VCaP (cell line): Measurements from ENCODE around the gene RPL3.
"Not testable (repeated sequence)": the region's sequence is repeated elsewhere in the genome, so short reads cannot be mapped to it uniquely, and the experiment has no call there.

Experiments used
- H3K27ac ChIP-seq: fragments of 450-650 bp; 2 replicates; pipeline ENCODE4 v1.5.1; 2017
- CTCF ChIP-seq: fragments of 450-650 bp; conservative IDR thresholded peaks from 2 replicates; pipeline ENCODE4 v1.5.1; 2017; ENCODE audit warnings: mild to moderate bottlenecking, moderate library complexity

Gene RPL3

GRCh38 chr22:39349967-39350726, 30.7 kb upstream of the RPL3 start, which contains the start of gene SYNGR1:
Gene SYNGR1, plus strand, starts transcription at chr22:39349991. Its CDS starts 20 bp downstream, at chr22:39350011.
- H3K27ac ChIP-seq, result peak within 1 kb of the TSS; percentile 61; the same call in 1 of the 2 replicates
- TF ChIP-seq CTCF, result 0 out of 2 replicates have a peak, but pooled peaks have one; percentile 9

GRCh38 chr22:39349506-39349966, 30.1 kb upstream of the RPL3 start:
- peak; percentile 37 for TF ChIP-seq CTCF
- H3K27ac ChIP-seq, result peak overlapping the region; percentile 61; the same call in 1 of the 2 replicates

GRCh38 chr22:39348909-39349505, 29.6 kb upstream of the RPL3 start:
- no peak for TF ChIP-seq CTCF

GRCh38 chr22:39345231-39345630, 25.8 kb upstream of the RPL3 start:
- no peak for TF ChIP-seq CTCF

More at GRCh38 chr22:39348909-39349505, 29.6 kb upstream of the RPL3 start:
- peak overlapping the region; percentile 61; the same call in 1 of the 2 replicates for H3K27ac ChIP-seq

GRCh38 chr22:39344046-39344390, 24.6 kb upstream of the RPL3 start:
- TF ChIP-seq CTCF, result no peak
- no peak overlapping the region; the same call in 1 of the 2 replicates for H3K27ac ChIP-seq

More at GRCh38 chr22:39345231-39345630, 25.8 kb upstream of the RPL3 start:
- H3K27ac ChIP-seq, result no peak overlapping the region

- peak; percentile 89 for TF ChIP-seq CTCF
- H3K27ac ChIP-seq, result no peak overlapping the region; the same call in 1 of the 2 replicates
These were observed 24.0 kb upstream of the RPL3 start for GRCh38 chr22:39343259-39344045.

GRCh38 chr22:39341179-39341578, 21.8 kb upstream of the RPL3 start:
- no peak overlapping the region for H3K27ac ChIP-seq
- TF ChIP-seq CTCF, result no peak

- H3K27ac ChIP-seq, result not testable (repeated sequence)
These were observed 20.4 kb upstream of the RPL3 start for GRCh38 chr22:39339775-39340174.
